Measurements from ENCODE around the gene SETBP1. TPM values are rescaled to one million over a fixed set of nuclear protein-coding genes. Genes with fewer than 3 reads are reported as not detected.

SETBP1 gene
- total RNA-seq, 2 donors from 2014 or later = 59.5 to 76.9 TPM

GRCh38 chr18:44866103-44866502 lies 185.4 kb downstream of the SETBP1 start:
- DNase-seq (ENCODE audit: low spot score) = no peak
- intact Hi-C loops (cut with DNase I) = no loop called here

GRCh38 chr18:44869533-44869932 lies 188.8 kb downstream of the SETBP1 start:
- DNase-seq (ENCODE audit: low spot score) = no peak
- intact Hi-C loops (cut with DNase I) = no loop called here

DNA sequence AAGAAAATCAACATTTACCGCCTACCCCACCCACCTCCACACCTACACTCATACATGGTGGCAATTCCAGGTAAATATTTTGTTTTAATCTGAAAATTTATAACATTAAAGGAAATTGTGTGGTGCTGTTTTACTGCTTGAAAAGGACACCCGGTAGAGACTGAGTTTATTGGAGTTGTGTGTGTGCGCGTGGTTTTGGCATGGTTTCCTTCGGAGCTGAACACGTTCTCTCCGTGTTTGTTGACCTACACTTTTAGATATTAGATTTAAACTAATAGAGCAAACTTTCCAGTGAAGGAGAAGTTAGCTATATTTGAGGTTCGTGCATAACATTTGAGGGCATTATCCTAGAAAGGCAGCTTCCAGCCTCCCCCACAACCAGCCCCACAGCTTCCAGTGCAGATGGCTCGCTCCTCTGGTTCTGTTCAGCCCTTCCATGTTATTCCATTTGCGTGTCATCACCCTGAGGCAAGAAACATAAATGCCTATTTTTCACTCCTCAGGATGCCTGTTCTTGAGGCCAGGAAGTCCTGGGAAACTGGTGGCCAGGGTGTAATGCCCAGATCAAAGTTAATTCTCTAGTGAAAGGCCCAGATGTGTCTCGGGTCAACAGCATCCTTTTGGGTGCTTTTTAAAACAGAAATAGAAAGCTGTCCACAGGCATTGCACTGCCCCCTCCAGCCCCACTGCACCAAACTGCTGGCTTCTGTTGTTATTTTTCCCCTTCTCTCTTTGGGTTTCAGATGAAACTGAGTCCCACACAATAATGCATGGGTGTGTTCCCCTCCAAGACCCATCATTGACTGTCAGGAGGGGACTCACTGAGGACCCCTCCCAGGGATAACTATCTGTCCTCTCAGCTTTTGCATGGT lies 190.2 kb downstream of the SETBP1 start:
- DNase-seq (ENCODE audit: low spot score) = no peak
- intact Hi-C loops (cut with DNase I) = no loop called here

- DNase-seq (ENCODE audit: low spot score) = no peak
- intact Hi-C loops (cut with DNase I) = no loop called here
These were observed 191.1 kb downstream of the SETBP1 start for GRCh38 chr18:44871771-44872170.

DNA sequence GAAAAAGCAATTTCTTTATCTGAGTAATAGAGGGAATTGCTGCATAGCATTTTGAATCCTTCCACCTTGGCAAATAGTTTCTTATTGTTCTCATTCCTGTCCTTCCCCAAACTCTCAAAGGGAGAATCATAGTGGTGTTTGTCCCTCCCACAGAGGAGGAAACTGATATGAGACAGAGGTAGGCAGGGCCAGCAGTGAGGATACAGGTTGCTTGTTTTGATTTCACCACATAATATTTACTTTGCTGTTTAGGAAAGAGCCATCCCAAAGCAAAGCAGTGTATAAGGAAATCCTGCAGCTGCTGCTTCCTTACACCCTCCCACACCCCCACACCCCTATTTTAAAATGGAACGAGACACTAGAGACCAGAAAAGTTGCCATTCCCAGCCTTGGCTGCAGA lies 195.3 kb downstream of the SETBP1 start:
- intact Hi-C loops (cut with DNase I) = no loop called here

GRCh38 chr18:44876755-44877154 lies 196.1 kb downstream of the SETBP1 start:
- intact Hi-C loops (cut with DNase I) = no loop called here
- DNase-seq (ENCODE audit: low spot score) = no peak

More for the DNA sequence above, 195.3 kb downstream of the SETBP1 start:
- DNase-seq (ENCODE audit: low spot score) = no peak

- DNase-seq (ENCODE audit: low spot score) = no peak
- intact Hi-C loops (cut with DNase I) = no loop called here
These were observed 197.6 kb downstream of the SETBP1 start for GRCh38 chr18:44878335-44878734.

DNA sequence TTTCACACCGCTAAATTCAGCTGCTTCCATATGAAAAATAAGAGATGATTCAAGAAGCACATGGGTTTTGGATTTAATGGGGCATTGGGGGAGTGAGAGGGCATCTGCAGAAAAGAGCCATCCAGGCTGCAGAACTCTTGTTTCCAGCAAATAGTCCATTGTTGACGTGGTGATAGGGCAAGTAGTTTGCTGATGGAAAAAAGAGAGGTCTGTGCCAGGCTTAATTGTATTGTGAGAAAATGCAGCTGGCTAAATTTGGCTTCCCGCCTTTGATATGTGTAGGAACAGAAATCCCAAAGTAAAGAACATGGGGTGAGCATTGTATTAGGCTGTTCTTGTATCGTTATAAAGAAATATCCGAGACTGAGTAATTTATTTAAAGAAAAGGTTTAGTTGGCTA lies 199.5 kb downstream of the SETBP1 start:
- no peak for DNase-seq (ENCODE audit: low spot score)
- intact Hi-C loops (cut with DNase I) = loop anchor here in 1 of 2 donors (10.0 kb wide), 1 partner anchor 75 kb away; no protein-coding TSS in a partner anchor

DNA sequence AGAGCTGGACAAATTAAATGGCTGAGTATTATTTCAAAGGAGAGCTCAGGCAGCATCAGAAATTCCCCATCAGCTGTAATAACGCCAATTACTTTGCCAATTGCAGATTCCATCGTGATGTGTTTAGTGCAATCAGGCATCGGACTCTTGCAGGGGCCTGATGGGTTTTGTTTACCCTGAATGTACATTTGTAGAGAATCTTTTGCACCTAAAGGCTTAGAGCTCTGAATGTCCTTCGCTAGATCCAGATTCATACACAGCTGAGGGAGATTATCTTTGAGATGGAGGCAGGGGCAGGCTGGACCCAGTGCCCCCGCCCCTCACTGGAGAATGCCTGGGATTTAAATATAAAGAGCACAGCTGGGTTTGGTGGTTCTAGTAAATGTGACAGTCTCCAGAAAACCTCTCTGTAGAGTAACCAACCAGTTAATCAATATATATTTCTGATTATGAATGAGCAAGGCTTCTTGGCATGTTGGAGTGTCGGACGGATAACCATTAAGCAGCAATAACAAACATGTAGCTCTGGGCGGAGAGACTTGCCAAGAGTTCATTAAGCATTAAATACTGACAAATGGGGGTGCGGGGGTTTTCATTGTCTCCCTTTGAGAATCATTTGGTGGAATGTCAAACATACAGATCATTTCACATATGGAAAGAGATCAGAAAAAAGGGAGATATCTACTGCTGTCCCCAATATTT lies 200.9 kb downstream of the SETBP1 start:
- DNase-seq (ENCODE audit: low spot score) = no peak
- intact Hi-C loops (cut with DNase I) = loop anchor here in 1 of 2 donors (10.0 kb wide), 1 partner anchor 77 kb away; no protein-coding TSS in a partner anchor

GRCh38 chr18:44882163-44882868 lies 201.6 kb downstream of the SETBP1 start:
- no peak for DNase-seq (ENCODE audit: low spot score)
- intact Hi-C loops (cut with DNase I) = loop anchor here in 1 of 2 donors (10.0 kb wide), 1 partner anchor 78 kb away; no protein-coding TSS in a partner anchor

GRCh38 chr18:44883671-44884070 lies 203.0 kb downstream of the SETBP1 start:
- intact Hi-C loops (cut with DNase I) = loop anchor here in 1 of 2 donors (10.0 kb wide), 1 partner anchor 79 kb away; no protein-coding TSS in a partner anchor

GRCh38 chr18:44884431-44884830 lies 203.7 kb downstream of the SETBP1 start:
- no peak for DNase-seq (ENCODE audit: low spot score)
- intact Hi-C loops (cut with DNase I) = loop anchor here in 1 of 2 donors (10.0 kb wide), 1 partner anchor 80 kb away; no protein-coding TSS in a partner anchor

More at GRCh38 chr18:44883671-44884070, 203.0 kb downstream of the SETBP1 start:
- DNase-seq (ENCODE audit: low spot score) = no peak

GRCh38 chr18:44885507-44885906 lies 204.8 kb downstream of the SETBP1 start:
- no peak for DNase-seq (ENCODE audit: low spot score)

GRCh38 chr18:44887227-44887631 lies 206.5 kb downstream of the SETBP1 start:
- DNase-seq (ENCODE audit: low spot score) = no peak
- intact Hi-C loops (cut with DNase I) = loop anchor here in 1 of 2 donors (10.0 kb wide), 1 partner anchor 82 kb away; no protein-coding TSS in a partner anchor

More at GRCh38 chr18:44885507-44885906, 204.8 kb downstream of the SETBP1 start:
- intact Hi-C loops (cut with DNase I) = loop anchor here in 1 of 2 donors (10.0 kb wide), 1 partner anchor 81 kb away; no protein-coding TSS in a partner anchor

DNA sequence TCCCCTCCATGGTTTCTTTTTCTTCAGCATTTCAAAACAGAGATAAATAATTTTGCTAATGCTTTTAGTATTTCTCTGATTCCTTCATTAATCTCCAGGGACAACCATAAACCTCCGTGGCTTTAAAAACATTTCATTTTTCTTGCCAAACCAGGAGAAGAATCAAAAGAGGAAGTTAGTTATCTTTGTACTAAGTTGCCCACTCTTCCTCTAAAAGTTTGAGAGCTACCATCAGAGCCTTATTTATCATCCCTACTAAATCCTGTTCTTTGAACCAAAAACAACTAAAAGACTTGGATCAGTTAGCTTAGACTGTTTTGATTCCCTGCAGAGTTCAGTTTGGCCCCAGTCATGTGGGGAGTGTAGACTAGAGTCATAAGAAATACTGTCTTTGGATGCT lies 208.4 kb downstream of the SETBP1 start:
- DNase-seq (ENCODE audit: low spot score) = no peak

DNA sequence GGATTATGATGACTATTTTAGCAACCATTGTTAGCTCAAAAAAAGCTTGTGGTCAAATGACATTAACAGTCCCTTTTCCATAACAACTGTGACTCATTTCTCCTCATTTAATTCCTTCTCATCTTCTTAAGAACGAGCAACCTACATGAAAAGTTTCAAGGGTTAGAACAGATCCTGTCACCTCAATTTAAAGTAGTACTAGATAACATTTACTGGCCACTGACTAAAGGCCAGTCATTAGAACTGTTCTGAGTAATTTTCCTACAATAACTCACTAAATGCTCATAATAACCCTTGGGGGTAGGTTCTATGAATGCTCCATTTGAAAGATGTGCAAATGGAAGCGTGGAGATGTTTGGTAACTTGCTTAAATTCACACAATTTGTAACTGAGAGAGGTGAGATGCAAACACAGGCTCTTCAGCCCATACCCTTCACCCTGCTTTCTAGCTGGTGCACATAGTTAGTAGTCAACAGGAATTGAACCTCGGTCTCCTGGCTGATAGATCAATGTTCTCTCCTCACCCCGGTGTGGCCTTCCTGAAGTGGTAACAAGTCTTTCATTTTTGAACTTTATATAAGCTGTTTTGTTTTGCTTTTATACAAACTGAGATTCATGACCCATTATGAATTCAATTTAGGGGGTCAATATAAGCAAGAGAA lies 212.5 kb downstream of the SETBP1 start:
- intact Hi-C loops (cut with DNase I) = loop anchor here in 1 of 2 donors (5.0 kb wide), 1 partner anchor 319 kb away; no protein-coding TSS in a partner anchor
- DNase-seq (ENCODE audit: low spot score) = no peak

More for the DNA sequence above, 208.4 kb downstream of the SETBP1 start:
- intact Hi-C loops (cut with DNase I) = loop anchor here in 1 of 2 donors (10.0 kb wide), 1 partner anchor 84 kb away; no protein-coding TSS in a partner anchor

DNA sequence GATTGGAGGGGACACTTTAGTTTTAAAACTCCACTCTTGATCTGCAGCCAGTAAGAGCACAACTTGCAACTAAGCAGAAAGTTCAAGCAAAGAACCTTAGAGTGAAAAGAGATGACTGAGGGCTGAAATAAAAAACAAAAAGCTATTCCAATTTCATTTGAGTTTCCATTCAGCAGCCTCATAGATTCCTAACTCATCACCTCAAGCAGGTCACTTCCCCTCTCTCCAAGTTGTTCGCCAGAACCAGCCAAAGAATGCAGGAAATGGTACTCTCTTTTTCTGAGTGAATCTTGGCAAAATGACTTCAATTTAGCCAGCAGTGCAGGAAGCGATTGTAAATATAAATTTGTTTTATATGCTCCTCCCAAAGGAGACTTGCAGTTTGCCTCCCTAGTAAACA lies 213.3 kb downstream of the SETBP1 start:
- intact Hi-C loops (cut with DNase I) = loop anchor here in 1 of 2 donors (5.0 kb wide), 1 partner anchor 318 kb away; no protein-coding TSS in a partner anchor

DNA sequence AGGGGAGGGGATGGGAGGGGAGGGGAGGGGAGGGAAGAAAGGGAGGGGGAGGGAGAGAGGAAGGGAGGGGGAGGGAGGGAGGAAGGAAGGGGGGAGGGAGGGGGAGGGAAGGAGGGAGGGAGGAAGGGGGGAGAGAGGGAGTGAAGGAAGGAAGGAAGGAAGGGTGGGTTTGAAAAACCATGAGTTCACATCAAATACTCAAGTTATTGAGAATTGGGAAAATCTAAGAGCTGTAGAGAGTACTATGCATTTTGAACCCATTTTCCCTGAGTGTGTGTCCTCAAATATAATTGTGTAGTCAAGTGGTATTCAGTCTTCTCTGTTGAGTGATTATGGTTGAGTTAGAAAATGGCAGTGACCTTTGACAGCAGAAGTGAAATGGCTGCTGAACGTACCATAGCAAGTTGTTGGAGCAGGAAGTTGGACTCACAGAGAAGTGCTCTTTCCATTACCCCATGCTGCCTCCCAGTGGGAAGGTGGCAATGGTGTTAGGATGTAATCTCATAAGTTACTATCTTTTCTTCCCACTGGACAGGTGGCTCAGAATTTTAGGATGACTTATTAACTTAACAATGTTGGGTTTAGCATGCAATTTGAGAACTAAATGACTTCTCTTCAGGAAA lies 214.6 kb downstream of the SETBP1 start:
- no peak for DNase-seq (ENCODE audit: low spot score)
- intact Hi-C loops (cut with DNase I) = no loop called here

More for the DNA sequence above, 213.3 kb downstream of the SETBP1 start:
- no peak for DNase-seq (ENCODE audit: low spot score)

Measured in posterior vena cava (tissue), 2 donors.